ENCODE results near the gene TACC3.

Gene TACC3

DNA sequence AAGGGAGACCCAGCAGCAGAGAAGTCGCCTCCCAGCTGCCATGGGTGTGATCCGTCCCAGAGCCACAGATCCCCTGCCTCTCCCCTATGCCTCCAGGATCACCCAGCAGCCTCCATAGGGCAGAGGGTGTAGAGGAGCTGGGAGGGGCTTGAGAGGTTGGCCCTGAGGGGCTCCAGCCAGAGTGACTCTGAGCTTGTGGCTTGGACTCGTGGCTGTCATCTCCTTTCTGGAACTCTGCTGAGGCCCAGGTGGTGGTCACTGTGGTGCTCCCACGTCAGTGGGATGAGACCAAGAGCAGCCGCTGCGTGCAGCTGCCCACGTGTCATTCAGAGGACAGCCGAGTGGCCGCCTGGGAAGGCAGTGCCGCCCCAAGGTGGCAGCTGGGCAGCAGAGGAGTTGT, 4.2 kb downstream of the TACC3 start:
- DNase-seq: no peak

DNA sequence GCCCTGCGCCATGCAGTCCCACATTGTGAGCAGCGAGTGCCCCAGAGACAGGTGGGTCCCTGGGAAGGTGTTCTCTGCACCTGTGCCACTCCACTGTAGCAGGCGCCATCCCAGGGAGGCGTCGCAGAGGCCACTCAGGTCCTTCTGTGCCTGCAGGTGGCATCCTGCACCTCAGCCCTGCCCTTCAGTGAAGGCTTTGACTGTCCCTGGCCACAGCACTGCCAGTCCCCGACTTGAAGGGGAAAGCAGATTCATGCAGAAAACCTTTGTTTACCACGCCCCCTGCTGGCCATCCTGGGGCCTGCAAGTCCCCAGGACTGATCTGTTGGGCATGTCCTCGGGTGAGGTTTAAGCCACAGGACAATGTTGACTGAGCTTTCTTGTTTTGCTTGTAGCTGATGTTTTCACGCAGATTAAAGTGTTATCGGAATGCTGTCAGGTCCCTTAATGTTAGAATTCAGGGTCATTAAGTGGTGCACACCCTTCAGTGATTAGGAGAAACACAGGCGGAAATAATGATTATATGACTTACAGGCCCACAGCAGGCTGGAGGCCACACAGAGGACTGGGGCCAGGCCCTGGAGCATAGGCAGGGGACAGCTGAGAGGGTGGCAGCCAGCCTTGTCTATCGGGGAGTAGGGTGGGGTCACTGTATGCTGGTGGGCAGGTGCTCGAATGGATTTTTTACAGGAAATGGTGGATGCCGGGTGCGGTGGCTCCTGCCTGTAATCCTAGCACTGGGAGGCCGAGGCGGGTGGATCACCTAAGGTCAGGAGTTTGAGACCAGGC, 5.0 kb downstream of the TACC3 start:
- DNase-seq: peak; percentile 77

DNA sequence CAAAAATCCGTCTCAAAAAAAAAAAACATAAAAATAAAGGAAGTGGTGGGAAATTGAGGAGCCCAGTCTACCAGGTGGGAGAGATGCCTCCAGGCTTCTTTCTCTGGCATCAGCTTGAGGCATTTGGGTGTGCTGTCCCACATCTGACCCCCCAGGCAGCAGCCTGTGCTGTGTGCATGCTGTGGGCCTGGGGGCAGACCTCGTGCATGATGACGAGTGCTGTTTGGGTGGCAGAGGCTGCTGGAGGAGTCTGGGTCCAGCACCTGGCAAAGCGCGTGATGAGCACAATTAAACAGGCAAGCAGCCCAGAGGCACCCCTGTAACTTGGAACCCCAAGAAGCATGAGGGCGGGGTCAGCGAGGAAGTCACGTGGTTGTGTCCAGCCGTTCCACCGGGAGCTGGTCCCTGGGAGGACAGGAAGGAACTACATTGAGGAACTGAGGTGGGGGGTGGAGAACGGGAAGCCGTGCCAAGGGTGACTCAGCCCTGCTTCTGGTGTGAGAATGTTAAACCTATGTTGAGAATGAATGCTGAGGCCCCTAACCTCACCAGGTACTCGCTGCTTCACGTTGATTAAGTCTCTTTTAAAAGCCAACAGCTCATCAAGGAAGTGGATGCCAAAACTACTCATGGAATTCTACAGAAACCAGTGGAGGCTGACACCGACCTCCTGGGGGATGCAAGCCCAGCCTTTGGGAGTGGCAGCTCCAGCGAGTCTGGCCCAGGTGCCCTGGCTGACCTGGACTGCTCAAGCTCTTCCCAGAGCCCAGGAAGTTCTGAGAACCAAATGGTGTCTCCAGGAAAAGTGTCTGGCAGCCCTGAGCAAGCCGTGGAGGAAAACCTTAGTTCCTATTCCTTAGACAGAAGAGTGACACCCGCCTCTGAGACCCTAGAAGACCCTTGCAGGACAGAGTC, 6.1 kb downstream of the TACC3 start:
- DNase-seq: no peak

DNA sequence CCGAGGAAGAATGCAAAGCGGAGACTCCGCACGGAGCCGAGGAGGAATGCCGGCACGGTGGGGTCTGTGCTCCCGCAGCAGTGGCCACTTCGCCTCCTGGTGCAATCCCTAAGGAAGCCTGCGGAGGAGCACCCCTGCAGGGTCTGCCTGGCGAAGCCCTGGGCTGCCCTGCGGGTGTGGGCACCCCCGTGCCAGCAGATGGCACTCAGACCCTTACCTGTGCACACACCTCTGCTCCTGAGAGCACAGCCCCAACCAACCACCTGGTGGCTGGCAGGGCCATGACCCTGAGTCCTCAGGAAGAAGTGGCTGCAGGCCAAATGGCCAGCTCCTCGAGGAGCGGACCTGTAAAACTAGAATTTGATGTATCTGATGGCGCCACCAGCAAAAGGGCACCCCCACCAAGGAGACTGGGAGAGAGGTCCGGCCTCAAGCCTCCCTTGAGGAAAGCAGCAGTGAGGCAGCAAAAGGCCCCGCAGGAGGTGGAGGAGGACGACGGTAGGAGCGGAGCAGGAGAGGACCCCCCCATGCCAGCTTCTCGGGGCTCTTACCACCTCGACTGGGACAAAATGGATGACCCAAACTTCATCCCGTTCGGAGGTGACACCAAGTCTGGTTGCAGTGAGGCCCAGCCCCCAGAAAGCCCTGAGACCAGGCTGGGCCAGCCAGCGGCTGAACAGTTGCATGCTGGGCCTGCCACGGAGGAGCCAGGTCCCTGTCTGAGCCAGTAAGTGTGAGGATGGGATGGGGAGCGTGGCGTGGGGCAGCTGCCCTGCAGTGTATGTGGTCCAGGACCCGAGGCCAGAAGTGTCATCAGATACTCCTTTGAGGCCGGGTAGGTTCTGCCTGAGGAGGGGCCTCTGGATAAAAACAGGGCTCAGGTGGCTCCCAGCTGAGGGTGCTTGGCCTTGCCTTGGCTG, 7.0 kb downstream of the TACC3 start:
- DNase-seq: no peak

DNA sequence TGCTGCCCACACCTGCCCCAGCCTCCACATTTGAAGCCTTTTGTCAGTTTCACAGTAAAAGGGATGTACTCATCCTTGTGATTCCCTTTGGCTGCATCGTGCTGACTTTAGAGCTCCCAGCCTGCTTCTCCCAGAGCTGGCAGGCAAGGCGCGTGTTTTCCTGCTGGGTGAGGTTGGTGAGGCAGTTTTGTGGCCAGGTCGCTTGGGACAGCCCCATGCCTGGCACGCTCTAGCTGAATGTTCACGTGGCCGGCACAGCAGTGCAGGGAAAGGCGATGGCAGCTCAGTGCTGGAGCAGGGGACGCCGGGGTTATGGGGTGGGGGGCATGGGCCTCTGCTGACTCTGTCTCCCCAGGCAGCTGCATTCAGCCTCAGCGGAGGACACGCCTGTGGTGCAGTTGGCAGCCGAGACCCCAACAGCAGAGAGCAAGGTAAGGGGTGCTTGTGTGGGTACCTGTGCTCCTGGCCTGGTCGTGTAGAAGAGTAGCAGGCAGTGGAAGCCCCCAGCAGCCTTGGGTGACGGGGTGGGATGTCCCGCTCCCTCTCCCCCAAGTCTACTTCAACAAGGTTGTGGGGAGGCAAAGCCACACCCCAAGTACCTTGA, 9.3 kb downstream of the TACC3 start:
- DNase-seq: no peak

DNA sequence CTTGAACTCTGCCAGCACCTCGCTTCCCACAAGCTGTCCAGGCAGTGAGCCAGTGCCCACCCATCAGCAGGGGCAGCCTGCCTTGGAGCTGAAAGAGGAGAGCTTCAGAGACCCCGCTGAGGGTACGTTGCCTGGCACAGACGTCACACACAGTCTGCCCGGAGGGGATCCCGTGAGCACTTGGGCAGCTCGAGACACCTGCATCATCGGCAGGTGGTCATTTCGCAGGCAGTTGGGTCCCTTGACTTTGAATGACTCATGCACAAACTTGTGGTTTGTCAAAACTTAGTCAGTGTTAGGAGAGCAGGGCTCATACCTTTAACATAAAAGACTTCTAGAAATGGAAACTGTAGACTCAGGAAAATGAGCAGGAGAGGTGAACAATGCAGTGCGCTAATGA, 9.9 kb downstream of the TACC3 start:
- no peak for DNase-seq

DNA sequence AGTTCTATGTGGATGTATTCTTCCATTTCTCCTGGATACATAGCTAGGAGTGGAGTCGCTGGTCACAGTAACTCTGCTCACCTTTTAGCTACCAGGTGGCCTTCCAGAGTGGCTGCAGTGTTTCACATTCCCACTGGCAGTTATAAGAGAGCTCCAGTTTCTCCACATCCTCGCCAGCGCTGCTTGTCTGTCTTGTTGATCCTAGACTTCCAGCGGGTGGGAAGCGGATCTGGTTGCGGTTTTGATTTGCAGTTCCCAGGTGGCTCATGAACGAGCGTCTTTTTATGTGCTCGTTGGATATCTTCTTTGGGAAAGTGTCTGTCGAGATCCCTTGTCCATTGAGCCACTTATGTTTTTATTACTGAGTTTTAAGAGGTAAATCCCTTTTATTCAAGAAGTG, 11.6 kb downstream of the TACC3 start:
- no peak for DNase-seq

DNA sequence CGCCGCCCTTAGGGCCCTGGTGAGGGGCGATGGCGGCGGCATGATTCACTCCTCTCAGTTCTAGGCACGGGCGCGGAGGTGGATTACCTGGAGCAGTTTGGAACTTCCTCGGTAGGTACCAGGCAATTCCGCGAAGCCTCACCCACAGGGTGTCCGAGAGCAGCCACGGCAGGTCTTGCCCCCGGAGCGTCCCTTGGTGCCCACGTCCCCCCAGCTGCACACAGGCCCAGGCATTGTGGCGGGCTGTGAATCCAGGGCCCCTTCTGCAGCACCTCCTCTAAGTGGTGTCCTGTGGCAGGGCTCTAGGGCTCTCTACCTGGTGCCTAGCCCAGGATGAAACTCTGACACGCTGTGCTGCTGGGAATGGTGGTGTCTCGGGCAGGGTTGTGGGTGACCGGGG, 13.9 kb downstream of the TACC3 start:
- no peak for DNase-seq

DNA sequence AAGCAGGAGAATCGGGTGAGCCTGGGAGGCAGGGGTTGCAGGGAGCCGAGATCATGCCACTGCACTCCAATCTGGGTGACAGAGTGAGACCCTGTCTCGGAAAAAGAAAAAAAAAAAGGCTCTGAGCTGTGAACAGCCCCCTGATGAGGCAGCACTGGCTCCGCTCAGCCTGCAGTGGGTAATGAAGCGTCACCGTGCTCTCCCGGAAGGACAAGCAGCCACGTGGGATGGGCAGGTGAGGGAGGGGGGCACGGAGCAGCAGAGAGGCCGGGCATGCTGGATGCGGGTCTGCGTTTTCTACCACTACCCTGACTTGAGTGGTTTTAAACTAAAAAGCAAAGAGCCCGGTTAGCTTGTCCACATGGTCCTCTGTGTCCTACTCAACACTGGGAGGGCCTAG, 15.5 kb downstream of the TACC3 start:
- no peak for DNase-seq

DNA sequence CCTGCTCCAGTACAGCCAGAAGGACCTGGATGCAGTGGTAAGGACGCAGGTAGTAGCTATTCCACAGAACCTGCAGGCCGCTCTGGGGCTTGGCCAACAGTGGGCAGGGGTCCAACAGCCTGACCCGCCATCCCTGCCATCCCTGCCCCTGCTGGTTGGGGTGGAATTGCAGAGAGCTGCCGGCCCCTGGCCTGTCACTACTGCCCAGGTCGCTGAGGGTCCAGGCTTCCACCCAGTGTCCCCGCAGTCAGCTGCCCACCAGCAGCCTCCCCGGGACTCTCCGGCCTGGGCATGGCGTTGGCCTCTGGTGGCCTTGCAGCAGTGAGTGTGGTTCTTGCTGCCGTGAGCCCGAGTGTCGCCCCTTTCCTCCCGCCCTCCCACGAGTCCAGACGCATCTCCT, 16.3 kb downstream of the TACC3 start:
- DNase-seq: no peak

DNA sequence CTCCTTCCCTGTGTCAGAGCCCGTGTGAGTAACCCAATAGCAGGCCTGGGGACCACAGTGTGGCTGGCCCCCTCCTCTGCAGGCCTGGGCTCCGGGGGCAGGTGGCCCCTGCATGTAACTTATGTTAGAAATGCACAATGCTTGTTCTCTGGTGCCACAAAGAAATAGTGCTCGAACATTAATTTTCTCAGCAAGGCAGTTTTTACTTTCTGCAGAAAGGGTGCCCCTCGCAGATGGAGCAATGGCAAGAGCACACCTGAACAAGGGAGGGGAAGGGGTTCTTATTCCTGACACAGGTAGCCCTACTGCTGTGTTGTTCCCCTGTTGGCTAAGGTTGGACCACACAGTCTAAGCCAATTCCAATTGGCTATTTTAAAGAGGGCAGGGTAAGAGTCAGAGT, 17.1 kb downstream of the TACC3 start:
- DNase-seq: no peak

DNA sequence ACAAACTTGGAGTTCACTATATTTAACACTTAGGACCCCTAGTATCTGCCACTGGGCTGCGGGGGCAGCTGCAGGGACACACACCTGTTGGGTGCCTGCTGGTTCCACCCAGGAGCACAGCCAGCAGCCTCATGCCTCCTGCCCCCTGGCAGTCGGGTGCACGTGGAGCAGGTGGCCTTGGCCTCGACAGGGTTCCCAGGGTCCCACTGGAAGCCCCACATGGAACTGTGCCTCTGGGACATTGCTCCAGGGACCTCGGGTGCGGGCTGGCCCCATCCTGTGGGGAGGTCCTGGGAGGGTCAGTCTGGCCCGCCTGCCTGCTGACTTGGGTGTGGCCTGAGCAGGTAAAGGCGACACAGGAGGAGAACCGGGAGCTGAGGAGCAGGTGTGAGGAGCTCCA, 18.0 kb downstream of the TACC3 start:
- no peak for DNase-seq

DNA sequence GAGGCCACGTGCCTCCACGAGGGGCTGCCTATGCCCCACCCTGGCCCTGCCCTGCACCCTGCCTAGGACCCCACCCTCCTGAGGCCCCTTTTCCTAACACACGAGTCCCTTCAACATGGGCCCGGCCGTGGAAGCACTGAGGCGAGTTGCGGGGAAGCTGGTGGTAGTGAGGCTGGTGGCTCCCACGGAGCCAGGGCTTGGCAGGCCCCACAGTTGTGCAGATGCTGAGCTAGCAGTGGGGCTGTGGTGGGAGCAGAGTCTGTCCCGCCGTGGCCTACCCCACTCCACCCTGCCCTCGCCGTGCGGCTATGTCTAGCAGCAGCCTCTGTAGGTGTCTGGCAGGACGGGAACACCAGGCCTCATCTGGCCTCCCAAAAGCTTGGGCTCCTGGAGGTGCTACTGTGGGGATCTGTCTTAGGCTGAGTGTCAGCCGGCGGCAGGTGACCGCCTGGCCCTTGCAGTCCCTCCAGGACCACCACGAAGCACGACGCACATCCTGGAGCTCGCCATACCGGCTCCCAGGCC, 18.8 kb downstream of the TACC3 start:
- no peak for DNase-seq

DNA sequence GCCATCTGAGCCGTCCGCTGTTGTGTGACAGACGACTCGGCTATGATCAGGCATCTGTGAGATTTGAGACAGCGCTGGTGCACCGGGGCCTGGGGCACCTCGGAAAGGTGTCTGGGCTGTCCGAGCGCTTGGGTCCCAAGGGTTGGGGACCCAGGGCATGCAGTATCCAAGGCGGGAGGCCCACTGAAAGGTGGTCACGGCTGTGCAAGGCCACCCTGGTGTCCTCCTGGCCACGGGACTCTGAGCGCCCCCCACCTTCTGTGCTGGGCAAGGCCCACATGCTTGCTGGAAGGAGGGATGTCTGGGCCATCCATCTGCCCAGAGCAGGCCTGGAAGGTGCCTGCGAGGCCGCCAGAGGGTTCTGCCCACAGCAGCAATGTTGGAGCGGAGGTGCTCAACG, 19.9 kb downstream of the TACC3 start:
- no peak for DNase-seq

DNA sequence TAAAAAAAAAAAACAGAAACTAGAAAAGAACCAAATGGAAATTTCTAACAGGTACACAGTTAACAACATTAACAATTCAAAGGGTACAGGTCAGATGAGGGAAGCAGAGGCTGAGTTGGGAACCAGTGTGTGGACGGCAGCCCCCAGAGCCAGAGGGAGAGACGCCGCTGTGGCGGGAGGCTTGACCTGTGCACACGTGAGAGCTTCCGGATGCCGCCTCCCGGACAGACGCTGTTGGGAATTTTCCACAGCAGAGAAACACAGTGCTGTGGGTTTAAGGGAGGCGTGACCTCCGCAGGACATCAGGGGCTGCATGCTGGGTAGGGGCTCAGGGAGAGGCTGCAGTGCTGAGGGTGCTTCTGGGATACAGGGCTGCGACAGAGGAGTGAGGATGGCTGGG, 22.2 kb downstream of the TACC3 start:
- DNase-seq: no peak

DNA sequence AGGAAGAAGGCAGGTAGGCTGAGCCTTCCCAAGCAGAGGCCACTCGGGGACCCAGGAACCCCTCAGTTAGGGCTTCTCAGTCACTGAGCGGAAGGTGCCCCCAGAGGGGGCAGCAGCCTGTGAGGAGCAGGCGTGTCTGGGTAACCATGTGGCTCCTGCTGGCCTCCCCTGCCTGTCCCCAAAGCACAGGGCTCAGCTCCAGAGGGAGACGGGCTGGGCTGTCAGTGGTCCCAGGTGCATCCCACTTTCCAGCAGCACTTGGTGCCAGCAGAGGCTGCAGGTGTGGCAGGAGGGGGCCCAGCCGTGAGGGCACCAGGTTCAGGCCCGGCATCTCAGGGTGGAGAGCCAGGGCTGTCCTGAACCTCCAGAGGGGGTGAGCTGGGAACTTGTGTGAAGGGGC, 22.7 kb downstream of the TACC3 start:
- no peak for DNase-seq

DNA sequence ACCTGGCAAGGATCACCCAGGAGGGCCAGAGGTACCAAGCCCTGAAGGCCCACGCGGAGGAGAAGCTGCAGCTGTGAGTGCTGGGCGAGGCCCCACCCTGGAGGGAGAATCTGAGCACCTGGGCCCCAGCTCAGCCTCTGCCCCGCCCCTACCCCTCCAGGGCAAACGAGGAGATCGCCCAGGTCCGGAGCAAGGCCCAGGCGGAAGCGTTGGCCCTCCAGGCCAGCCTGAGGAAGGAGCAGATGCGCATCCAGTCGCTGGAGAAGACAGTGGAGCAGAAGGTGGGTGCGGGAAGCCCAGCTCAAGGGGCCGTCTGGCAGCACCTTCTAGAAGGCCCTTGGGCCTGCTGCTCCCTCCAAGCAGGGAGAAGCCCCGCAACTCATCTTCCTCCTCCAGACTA, 23.2 kb downstream of the TACC3 start:
- no peak for DNase-seq

DNA sequence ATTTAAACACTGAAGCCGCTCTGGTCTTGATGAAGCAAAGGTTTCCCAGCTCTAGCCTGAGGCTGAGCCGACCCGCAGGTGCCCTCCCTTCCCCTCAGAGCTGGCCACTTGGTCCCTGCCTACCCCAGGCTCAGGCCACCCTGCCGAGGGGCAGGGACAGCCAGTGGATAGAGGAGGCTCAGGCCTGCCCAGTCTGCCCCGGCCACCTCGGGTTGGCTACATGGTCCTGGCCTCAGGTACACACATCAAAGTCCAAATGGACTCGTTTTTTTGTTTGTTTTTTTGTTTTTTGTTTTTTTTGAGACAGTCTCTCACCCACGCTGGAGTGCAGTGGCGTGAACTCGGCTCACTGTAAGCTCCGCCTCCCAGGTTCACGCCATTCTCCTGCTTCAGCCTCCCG, 23.8 kb downstream of the TACC3 start:
- DNase-seq: no peak

DNA sequence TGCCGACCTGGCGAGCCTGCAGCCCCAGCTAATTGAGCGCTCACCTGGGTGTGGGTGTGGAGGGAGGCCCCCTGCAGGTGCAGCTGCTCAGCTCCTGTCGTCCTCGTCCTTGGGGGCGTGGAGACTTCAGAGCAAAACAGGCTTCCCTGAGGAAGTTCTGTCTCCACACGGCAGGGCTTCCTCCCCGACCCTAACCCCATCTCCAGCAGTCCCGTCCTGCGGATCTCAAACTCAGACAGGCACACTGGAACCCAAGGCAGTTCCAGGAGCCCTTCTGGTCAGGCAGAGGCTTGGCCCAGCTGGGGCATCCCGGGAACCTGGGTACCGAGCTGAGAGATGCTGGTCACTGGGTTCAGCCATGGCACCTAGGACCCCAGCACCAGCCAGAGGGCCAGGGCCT, 24.4 kb downstream of the TACC3 start:
- no peak for DNase-seq

DNA sequence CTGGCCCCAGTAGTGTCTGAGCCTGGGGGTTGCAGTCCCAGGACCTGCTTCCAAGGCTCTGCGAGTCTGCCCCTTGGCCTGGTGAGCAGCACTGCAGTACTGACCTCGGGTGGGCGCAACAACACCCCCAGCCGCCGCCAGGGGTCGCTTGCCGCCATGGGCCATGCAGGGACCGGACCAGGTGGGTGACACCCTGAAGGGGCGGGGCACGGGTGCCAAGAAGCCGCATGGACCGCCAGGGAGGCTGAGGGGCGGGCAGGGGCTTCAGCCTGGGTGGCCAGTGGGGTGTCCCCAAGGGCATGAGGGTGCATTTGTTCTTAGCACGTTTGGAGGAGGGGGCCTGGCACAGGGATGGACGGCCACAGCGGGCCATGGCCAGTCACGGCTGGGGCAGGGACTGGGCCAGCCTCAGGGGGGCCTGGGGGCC, 25.0 kb downstream of the TACC3 start:
- peak; percentile 55 for DNase-seq

DNA sequence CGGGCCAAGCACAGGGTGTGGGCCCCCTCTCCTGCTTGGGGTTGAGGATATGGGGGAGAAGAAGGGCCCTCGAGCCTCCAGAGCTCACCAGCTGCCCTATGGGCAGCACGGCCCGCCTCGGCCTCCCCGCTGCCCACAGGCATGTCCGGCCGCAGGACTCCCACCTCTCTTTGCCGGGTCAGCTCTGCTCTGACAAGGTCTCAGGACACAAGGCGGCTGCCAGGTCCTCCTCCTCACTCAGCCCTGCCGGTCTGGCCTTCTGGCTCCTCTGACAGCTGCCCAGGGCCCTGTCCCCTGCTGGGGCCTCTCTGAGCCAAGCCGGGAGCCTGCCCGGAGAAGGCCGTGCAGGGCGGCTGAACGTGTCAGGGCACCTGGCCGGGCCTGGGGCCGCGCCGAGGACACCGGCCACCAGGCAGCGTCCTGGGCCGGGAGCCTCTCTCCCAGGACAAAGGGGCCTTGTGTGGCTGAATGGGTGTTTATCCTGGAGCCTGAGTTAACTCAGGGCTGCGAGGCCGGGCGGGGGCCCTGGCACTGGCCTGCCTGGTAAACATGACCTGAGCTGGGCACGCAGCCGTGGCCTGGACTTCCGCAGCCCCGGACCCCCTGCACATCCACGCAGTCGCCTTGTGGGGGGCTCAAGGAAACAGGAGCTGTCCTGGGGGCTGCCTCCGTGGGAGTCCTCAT, 25.7 kb downstream of the TACC3 start:
- DNase-seq: no peak

DNA sequence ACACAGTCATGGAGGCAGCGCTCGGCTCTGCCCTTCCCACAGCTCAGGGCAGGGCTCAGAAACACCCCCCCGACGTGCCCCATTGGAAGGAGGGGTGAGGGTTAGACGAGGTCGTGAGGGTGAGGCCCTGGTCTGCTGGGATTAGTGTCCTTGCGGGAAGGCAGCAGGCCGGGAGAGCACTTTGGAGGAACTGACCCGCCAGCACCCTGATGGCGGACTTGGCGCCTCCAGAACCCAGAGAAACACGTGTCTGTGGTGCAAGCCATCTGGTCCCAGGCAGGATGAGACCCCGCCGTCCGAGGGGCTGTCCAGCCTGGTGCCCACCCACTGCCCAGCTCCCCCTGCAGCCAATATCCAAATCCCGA, 26.3 kb downstream of the TACC3 start:
- no peak for DNase-seq

Data from NCI-H510A (cell line).